Smooth muscle cell of the brain vasculature (primary cell): Measurements from ENCODE around the gene ABHD12.

ENCODE experiments used
- DNase-seq: peaks from one replicate; pipeline ENCODE4 v3.0.0-alpha.2; 2012; ENCODE audit warnings: low read depth, low spot score

ABHD12 gene

GRCh38 chr20:25291432-25292133, 99.1 kb downstream of the ABHD12 start:
- no peak for DNase-seq

GRCh38 chr20:25290646-25291431, 99.8 kb downstream of the ABHD12 start:
- no peak for DNase-seq

- no peak for DNase-seq
Observed at GRCh38 chr20:25289886-25290597, 100.6 kb downstream of the ABHD12 start.

- DNase-seq, result no peak
Observed at GRCh38 chr20:25288291-25289181, 102.1 kb downstream of the ABHD12 start.

GRCh38 chr20:25287631-25288290, 102.9 kb downstream of the ABHD12 start:
- no peak for DNase-seq

GRCh38 chr20:25286917-25287316, 103.7 kb downstream of the ABHD12 start:
- no peak for DNase-seq

GRCh38 chr20:25285856-25286798, 104.5 kb downstream of the ABHD12 start:
- no peak for DNase-seq

GRCh38 chr20:25285091-25285647, 105.5 kb downstream of the ABHD12 start:
- DNase-seq, result no peak

- no peak for DNase-seq
Observed at GRCh38 chr20:25284131-25284601, 106.5 kb downstream of the ABHD12 start.

- no peak for DNase-seq
Observed at GRCh38 chr20:25283221-25283951, 107.2 kb downstream of the ABHD12 start.

- DNase-seq, result no peak
Observed at GRCh38 chr20:25282796-25283195, 107.8 kb downstream of the ABHD12 start.

GRCh38 chr20:25282034-25282781, 108.4 kb downstream of the ABHD12 start:
- no peak for DNase-seq

- no peak for DNase-seq
Observed at GRCh38 chr20:25281541-25281991, 109.1 kb downstream of the ABHD12 start.

- DNase-seq, result no peak
Observed at GRCh38 chr20:25280574-25281535, 109.8 kb downstream of the ABHD12 start.

GRCh38 chr20:25280051-25280573, 110.5 kb downstream of the ABHD12 start:
- DNase-seq, result no peak

GRCh38 chr20:25279403-25279802, 111.2 kb downstream of the ABHD12 start:
- DNase-seq, result no peak
